Measurements from ENCODE around the gene FAHD2A. TPM values are rescaled to one million over a fixed set of nuclear protein-coding genes. Genes with fewer than 3 reads are reported as not detected.
A peak's percentile ranks its signal among the peaks of the same experiment; 100 is the strongest.
"Not testable (repeated sequence)": the region's sequence is repeated elsewhere in the genome, so short reads cannot be mapped to it uniquely, and the experiment has no call there.

The FAHD2A gene
- total RNA-seq, 4 donors from 2014 or later = 4.4 to 62.4 (median 27.1) TPM

DNA sequence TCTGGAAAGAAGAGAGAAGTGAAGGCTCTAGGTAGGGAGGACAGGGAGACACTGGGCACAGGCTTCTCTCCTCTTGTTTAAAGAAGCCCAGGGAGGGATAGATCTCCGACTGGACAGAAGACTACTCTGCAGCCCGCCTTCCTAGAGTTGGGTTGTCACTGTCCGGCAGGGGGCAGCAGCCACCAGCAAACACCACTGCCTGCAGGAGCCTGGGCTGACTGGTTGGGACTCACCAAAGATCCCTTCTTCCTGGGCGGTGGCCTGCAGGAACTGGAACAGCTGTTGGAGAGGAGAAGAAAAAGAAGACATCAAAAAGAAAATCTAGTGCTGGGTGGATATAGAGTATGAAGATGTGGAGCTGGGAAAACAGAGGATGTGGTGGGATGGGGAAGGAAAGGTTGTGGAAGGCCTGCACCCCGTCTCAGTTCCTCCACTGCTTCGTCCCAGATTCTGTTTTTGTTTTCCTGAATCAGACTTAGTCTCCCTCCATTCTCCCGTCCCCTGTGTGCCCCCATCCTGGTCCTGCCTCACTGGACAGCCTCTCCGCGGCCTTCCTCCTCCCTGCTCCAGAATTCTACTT is 11.6 kb downstream of the FAHD2A start:
- H3K4me3 ChIP-seq; intact Hi-C loops (cut with DNase I; ENCODE audit: low total_unique reads); H3K27ac ChIP-seq; H3K4me1 ChIP-seq; H3K27me3 ChIP-seq; H3K36me3 ChIP-seq; H3K9me3 ChIP-seq: not testable (repeated sequence)
- TF ChIP-seq, protein P1, sequence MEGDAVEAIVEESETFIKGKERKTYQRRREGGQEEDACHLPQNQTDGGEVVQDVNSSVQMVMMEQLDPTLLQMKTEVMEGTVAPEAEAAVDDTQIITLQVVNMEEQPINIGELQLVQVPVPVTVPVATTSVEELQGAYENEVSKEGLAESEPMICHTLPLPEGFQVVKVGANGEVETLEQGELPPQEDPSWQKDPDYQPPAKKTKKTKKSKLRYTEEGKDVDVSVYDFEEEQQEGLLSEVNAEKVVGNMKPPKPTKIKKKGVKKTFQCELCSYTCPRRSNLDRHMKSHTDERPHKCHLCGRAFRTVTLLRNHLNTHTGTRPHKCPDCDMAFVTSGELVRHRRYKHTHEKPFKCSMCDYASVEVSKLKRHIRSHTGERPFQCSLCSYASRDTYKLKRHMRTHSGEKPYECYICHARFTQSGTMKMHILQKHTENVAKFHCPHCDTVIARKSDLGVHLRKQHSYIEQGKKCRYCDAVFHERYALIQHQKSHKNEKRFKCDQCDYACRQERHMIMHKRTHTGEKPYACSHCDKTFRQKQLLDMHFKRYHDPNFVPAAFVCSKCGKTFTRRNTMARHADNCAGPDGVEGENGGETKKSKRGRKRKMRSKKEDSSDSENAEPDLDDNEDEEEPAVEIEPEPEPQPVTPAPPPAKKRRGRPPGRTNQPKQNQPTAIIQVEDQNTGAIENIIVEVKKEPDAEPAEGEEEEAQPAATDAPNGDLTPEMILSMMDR (IDR thresholded peaks at IDR 0.05) = peak; percentile 77 to 82 (median 79)
- peak; percentile 75 to 80 for DNase-seq

- H3K36me3 ChIP-seq; H3K27me3 ChIP-seq; H3K27ac ChIP-seq; H3K4me1 ChIP-seq; intact Hi-C loops (cut with DNase I; ENCODE audit: low total_unique reads); DNase-seq; H3K9me3 ChIP-seq; H3K4me3 ChIP-seq: not testable (repeated sequence)
Observed at GRCh38 chr2:95415138-95415537, 12.6 kb downstream of the FAHD2A start.

- H3K4me3 ChIP-seq; H3K4me1 ChIP-seq; intact Hi-C loops (cut with DNase I; ENCODE audit: low total_unique reads); H3K27ac ChIP-seq; DNase-seq; H3K36me3 ChIP-seq; H3K9me3 ChIP-seq; H3K27me3 ChIP-seq: not testable (repeated sequence)
Observed at GRCh38 chr2:95415561-95415960, 13.1 kb downstream of the FAHD2A start.

GRCh38 chr2:95427196-95427867 is 24.8 kb downstream of the FAHD2A start:
- H3K36me3 ChIP-seq; H3K9me3 ChIP-seq; intact Hi-C loops (cut with DNase I; ENCODE audit: low total_unique reads); H3K4me1 ChIP-seq; DNase-seq; H3K4me3 ChIP-seq; H3K27me3 ChIP-seq; H3K27ac ChIP-seq: not testable (repeated sequence)

DNA sequence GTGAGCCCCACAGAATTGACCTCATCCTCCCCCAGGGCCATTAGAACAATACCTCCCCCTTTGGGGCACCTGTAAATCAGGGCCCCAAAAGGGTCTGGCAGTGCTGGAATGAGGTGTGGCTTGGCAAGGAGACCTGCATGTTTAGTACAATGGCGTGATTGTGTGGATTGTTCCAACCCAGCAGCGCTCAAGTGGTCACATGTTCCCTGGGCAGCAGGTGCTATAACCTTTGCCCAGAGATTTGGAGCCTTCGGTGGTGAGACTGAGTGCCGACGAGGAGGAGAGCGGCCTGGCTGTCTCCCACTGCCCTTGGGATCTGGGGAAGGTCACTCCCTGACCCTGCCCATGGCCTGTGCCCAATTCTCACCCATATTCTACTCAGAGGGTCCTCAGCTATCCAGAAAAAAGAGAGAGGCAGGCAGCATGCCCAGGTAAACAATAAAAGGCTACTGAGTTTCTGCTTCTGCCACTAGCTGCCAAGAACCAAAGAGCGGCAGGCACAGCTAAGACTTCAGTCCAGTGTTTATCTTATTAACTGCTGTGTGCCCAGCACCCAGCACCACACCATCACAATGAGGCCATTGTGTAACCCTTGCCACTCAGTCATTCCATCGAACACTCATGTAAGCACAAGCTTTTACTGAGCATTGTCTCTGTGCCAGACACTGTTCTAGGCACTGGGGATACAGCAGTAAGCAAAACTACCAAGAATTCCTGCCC is 27.4 kb downstream of the FAHD2A start:
- H3K27ac ChIP-seq; H3K4me3 ChIP-seq; H3K4me1 ChIP-seq; intact Hi-C loops (cut with DNase I; ENCODE audit: low total_unique reads); H3K27me3 ChIP-seq; H3K36me3 ChIP-seq; H3K9me3 ChIP-seq; DNase-seq: not testable (repeated sequence)

DNA sequence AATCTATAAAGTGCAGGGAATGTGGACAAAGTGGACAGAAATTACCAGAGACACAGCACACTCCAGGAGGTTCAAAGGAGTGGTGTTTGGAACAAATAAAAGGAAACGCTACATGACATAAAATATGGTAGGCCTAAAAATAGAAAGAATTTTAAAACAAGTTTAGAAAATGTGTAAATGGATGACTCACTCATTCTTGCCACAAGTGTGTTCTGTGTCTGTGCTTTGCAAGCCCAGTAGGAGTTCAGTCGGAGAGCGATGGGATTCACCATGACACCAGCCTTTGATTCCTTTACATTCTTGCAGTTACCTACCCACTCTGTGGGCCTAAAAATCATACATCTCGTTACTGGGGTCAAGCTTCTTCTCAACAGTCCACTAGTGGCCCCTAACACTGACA is 30.9 kb downstream of the FAHD2A start:
- H3K27me3 ChIP-seq; H3K36me3 ChIP-seq; H3K4me3 ChIP-seq; H3K4me1 ChIP-seq; DNase-seq; intact Hi-C loops (cut with DNase I; ENCODE audit: low total_unique reads); H3K9me3 ChIP-seq; H3K27ac ChIP-seq: not testable (repeated sequence)

- H3K36me3 ChIP-seq; H3K9me3 ChIP-seq; H3K27ac ChIP-seq; H3K4me1 ChIP-seq; intact Hi-C loops (cut with DNase I; ENCODE audit: low total_unique reads); H3K27me3 ChIP-seq; H3K4me3 ChIP-seq; DNase-seq: not testable (repeated sequence)
Observed at GRCh38 chr2:95433973-95434372, 31.5 kb downstream of the FAHD2A start.

GRCh38 chr2:95434507-95435076 is 32.1 kb downstream of the FAHD2A start:
- H3K4me3 ChIP-seq; H3K36me3 ChIP-seq; H3K27me3 ChIP-seq; H3K9me3 ChIP-seq; H3K27ac ChIP-seq; H3K4me1 ChIP-seq; intact Hi-C loops (cut with DNase I; ENCODE audit: low total_unique reads): not testable (repeated sequence)
- peak; percentile 44 to 57 for DNase-seq

DNA sequence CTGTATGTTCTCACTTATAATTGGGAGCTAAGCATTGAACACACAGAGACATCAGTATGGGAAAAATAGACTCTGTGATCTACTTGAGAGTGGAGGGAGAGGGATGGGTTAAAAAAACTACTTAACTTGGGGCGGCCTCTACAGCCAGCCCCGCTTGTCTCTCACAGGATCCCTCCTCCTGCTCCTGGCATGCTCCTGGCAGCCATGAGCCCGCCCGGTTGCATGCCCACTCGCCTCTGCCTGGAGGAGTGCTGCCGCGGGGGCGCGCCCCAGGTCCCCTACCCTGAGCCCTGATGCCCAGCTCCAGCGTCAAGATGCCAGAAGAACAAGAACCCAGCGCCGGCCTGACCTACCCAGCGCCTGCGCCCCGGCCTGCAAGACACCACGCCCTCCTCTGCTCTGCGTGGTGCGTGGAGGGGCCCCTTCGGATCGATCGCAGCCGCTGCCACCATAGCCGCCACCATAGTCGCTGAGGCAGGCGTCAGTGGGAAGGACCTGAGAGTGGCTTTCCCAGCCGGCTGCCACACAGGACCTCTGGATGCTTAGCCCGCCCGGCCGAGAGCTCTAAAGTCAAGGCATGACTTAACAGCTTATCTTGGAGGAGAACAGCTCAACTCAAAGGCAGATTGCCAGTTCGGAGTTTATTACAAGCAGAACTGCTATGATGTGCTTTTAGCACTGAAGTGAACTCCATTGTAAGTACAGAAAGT is 32.8 kb downstream of the FAHD2A start:
- H3K4me1 ChIP-seq, H3K27ac ChIP-seq: not testable (repeated sequence)

DNA sequence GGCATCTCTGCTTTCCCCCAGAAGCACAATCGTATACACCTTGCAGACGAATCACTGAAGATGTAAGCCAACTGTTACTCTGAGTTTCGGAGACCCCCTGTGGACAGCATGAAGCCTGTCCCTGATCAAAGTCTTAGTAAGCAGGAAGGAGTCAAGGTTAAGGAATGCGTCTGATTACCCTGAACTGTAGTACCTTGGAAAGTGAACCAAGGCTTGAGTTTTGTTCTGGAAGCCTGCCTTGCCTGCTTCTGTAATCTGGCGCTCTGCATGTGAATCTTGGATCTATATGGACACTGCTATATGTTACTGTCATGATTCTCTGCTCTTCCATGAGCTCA is 33.3 kb downstream of the FAHD2A start:
- H3K4me3 ChIP-seq; H3K27ac ChIP-seq; intact Hi-C loops (cut with DNase I; ENCODE audit: low total_unique reads): not testable (repeated sequence)

More for the DNA sequence above, 32.8 kb downstream of the FAHD2A start:
- H3K27me3 ChIP-seq; intact Hi-C loops (cut with DNase I; ENCODE audit: low total_unique reads); H3K9me3 ChIP-seq; DNase-seq; H3K4me3 ChIP-seq; H3K36me3 ChIP-seq: not testable (repeated sequence)

DNA sequence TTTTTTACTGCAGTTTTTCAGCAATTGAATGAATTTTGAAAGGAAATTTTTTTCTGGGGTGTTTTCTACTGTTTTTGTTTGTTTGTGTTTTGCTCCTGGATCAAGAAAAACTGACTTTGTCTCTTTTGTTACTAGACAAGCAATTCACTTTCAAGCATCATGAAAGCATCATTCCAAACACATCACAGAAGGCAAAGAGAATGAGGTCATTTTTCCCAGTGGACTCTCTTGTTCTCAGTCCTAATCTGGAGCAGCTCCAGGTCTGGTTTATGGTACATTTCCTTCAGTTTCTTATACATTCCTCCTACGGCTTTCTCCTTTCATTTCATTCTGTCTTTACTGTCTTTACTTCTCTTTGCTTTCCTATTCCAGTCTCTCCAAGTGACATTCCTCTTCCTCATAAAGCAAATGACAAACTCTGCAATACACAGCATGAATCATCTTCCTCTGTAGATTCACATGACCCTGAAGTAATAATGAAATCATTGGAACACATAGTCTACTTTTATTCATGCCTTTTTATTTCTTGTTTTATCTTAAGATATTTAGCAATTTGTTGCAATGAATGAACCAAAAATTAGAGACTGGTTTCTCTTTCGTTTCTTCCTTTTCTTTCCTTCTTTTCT is 40.1 kb downstream of the FAHD2A start:
- H3K36me3 ChIP-seq; intact Hi-C loops (cut with DNase I; ENCODE audit: low total_unique reads); H3K4me3 ChIP-seq; H3K27ac ChIP-seq; DNase-seq; H3K4me1 ChIP-seq; H3K27me3 ChIP-seq; H3K9me3 ChIP-seq: not testable (repeated sequence)

More for the DNA sequence above, 33.3 kb downstream of the FAHD2A start:
- not testable (repeated sequence) for H3K36me3 ChIP-seq, H3K4me1 ChIP-seq, H3K9me3 ChIP-seq, DNase-seq, H3K27me3 ChIP-seq
